ENCODE measurements around the gene CARM1.

CARM1 gene

GRCh38 chr19:10911579-10912363, 40.4 kb downstream of the CARM1 start:
- Histone ChIP-seq H3K4me1 (no peaks in the 10 kb centered on the region), H3K4me3 (ENCODE audit: low read depth, low read length) (no peak overlapping the region), H3K36me3 (peaks cover 44% of the 10 kb centered on the region), H3K27me3 (no peaks in the 10 kb centered on the region), H3K9me3 (no peaks in the 10 kb centered on the region)
- no peak for TF ChIP-seq CTCF (IDR thresholded peaks at IDR 0.05; ENCODE audit: low read depth, low read length)
- DNase-seq, result no peak

- Histone ChIP-seq H3K4me1 (no peaks in the 10 kb centered on the region), H3K36me3 (peaks cover 44% of the 10 kb centered on the region)
- TF ChIP-seq CTCF (IDR thresholded peaks at IDR 0.05; ENCODE audit: low read depth, low read length), result no peak
Observed at GRCh38 chr19:10912619-10913018, 41.3 kb downstream of the CARM1 start.

GRCh38 chr19:10913716-10914340, 42.5 kb downstream of the CARM1 start:
- Histone ChIP-seq H3K9me3 (no peaks in the 10 kb centered on the region), H3K27me3 (no peaks in the 10 kb centered on the region), H3K4me1 (no peaks in the 10 kb centered on the region), H3K4me3 (ENCODE audit: low read depth, low read length) (no peak overlapping the region), H3K36me3 (peaks cover 34% of the 10 kb centered on the region)
- DNase-seq, result no peak
- TF ChIP-seq CTCF (IDR thresholded peaks at IDR 0.05; ENCODE audit: low read depth, low read length), result no peak

More at GRCh38 chr19:10912619-10913018, 41.3 kb downstream of the CARM1 start:
- Histone ChIP-seq H3K9me3 (no peaks in the 10 kb centered on the region), H3K4me3 (ENCODE audit: low read depth, low read length) (no peak overlapping the region), H3K27me3 (no peaks in the 10 kb centered on the region)
- no peak for DNase-seq

GRCh38 chr19:10915130-10916091, 44.1 kb downstream of the CARM1 start:
- Histone ChIP-seq H3K27me3 (no peaks in the 10 kb centered on the region), H3K4me3 (ENCODE audit: low read depth, low read length) (no peak overlapping the region), H3K4me1 (no peaks in the 10 kb centered on the region), H3K9me3 (no peaks in the 10 kb centered on the region), H3K36me3 (peaks cover 38% of the 10 kb centered on the region)
- no peak for TF ChIP-seq CTCF (IDR thresholded peaks at IDR 0.05; ENCODE audit: low read depth, low read length)
- no peak for DNase-seq

- H3K4me3 ChIP-seq (ENCODE audit: low read depth, low read length), result no peak overlapping the region
- no peaks in the 10 kb centered on the region for H3K9me3 ChIP-seq
- H3K4me1 ChIP-seq, result no peaks in the 10 kb centered on the region
- no peak for DNase-seq
- H3K27me3 ChIP-seq, result no peaks in the 10 kb centered on the region
- no peak for TF ChIP-seq CTCF (IDR thresholded peaks at IDR 0.05; ENCODE audit: low read depth, low read length)
- H3K36me3 ChIP-seq, result peaks cover 44% of the 10 kb centered on the region
Observed at GRCh38 chr19:10916602-10917001, 45.2 kb downstream of the CARM1 start.

All from BE2C (cell line).